OCI-LY3 (cell line): ENCODE results near the gene ERBB4.

Experiments used
- H2AFZ ChIP-seq: fragments of 200-600, 300-600 bp; shearing (Covaris generic); 2 replicates; pipeline ENCODE4 v1.6.0; 2014; ENCODE audit warnings: antibody characterized with exemption, low read depth, low read length
- H3K27ac ChIP-seq: fragments of 200-600, 300-600 bp; sonication (generic); 2 replicates; pipeline ENCODE4 v1.5.1; 2014; ENCODE audit warnings: mild to moderate bottlenecking, low read length, moderate library complexity, mixed read lengths
- H3K27me3 ChIP-seq: fragments of 200-600, 300-600 bp; sonication (generic); 2 replicates; pipeline ENCODE4 v1.6.1; 2014; ENCODE audit warnings: low read depth, low read length, mixed read lengths
- H3K36me3 ChIP-seq: fragments of 200-600, 300-600 bp; sonication (generic); replicated peaks from 2 replicates; pipeline ENCODE3; 2014; ENCODE audit warnings: low read depth, low read length, mixed read lengths
- H3K4me1 ChIP-seq: fragments of 300-600, 200-600 bp; sonication (generic); 2 replicates; pipeline ENCODE4 v1.6.1; 2014; ENCODE audit warnings: low read length, mixed read lengths
- H3K4me2 ChIP-seq: fragments of 200-600, 300-600 bp; sonication (generic); 2 replicates; pipeline ENCODE4 v1.6.1; 2014; ENCODE audit warnings: low read length, mixed read lengths
- H3K4me3 ChIP-seq: fragments of 300-600, 200-600 bp; sonication (generic); 2 replicates; pipeline ENCODE4 v1.5.1; 2014; ENCODE audit warnings: antibody characterized with exemption, mild to moderate bottlenecking, low read length, moderate library complexity
- H3K79me2 ChIP-seq: fragments of 300-600, 200-600 bp; shearing (Covaris generic); 2 replicates; pipeline ENCODE4 v1.6.1; 2014; ENCODE audit warnings: mild to moderate bottlenecking, low read length, mixed read lengths
- H3K9ac ChIP-seq: fragments of 300-600, 200-600 bp; shearing (Covaris generic); 2 replicates; pipeline ENCODE4 v1.6.0; 2014; ENCODE audit warnings: mild to moderate bottlenecking, low read length, moderate library complexity
- H3K9me3 ChIP-seq: fragments of 200-600, 300-600 bp; shearing (Covaris generic); 2 replicates; pipeline ENCODE4 v1.6.1; 2014; ENCODE audit warnings: low read length, mixed read lengths; ENCODE audit not compliant: insufficient read depth
- H4K20me1 ChIP-seq: fragments of 200-600, 300-600 bp; sonication (generic); 2 replicates; pipeline ENCODE4 v1.6.1; 2016; ENCODE audit warnings: low read length, mixed read lengths; ENCODE audit not compliant: insufficient read depth
- CTCF ChIP-seq: fragments of 200-600, 300-600 bp; sonication (generic); IDR thresholded peaks from 2 replicates; pipeline ENCODE4 v1.5.1; 2014; ENCODE audit warnings: antibody characterized with exemption, low read length, low read depth
- EZH2phosphoT487 ChIP-seq: fragments of 200-600 bp; shearing (Covaris generic); IDR thresholded peaks from 2 replicates; pipeline ENCODE4 v1.6.1; 2018; ENCODE audit warnings: antibody characterized with exemption, mixed run types, low read depth

ERBB4 gene

GRCh38 chr2:212076456-212076855 is 462.1 kb downstream of the ERBB4 start:
- Histone ChIP-seq H2AFZ (no peak overlapping the region), H3K27me3 (no peaks in the 10 kb centered on the region), H4K20me1 (no peaks in the 10 kb centered on the region), H3K4me1 (peaks cover 12% of the 10 kb centered on the region; the same call in 1 of the 2 replicates), H3K9ac (no peak overlapping the region), H3K27ac (no peak overlapping the region), H3K79me2 (no peaks in the 10 kb centered on the region), H3K36me3 (no peaks in the 10 kb centered on the region), H3K4me3 (no peak overlapping the region), H3K4me2 (no peak overlapping the region), H3K9me3 (no peaks in the 10 kb centered on the region)
- no peak for TF ChIP-seq EZH2phosphoT487
- no peak for TF ChIP-seq CTCF

- H3K27me3 ChIP-seq: no peaks in the 10 kb centered on the region
- H3K79me2 ChIP-seq: no peaks in the 10 kb centered on the region
- no peak overlapping the region for H2AFZ ChIP-seq
- H3K4me3 ChIP-seq: no peak overlapping the region
- H3K9ac ChIP-seq: no peak overlapping the region
- H3K27ac ChIP-seq: no peak overlapping the region
- no peak for TF ChIP-seq CTCF
- TF ChIP-seq EZH2phosphoT487: no peak
- no peaks in the 10 kb centered on the region for H3K36me3 ChIP-seq
- H3K9me3 ChIP-seq: no peaks in the 10 kb centered on the region
- peaks cover 12% of the 10 kb centered on the region; the same call in 1 of the 2 replicates for H3K4me1 ChIP-seq
- H4K20me1 ChIP-seq: no peaks in the 10 kb centered on the region
- no peak overlapping the region for H3K4me2 ChIP-seq
Observed at GRCh38 chr2:212073360-212073759, 465.2 kb downstream of the ERBB4 start.

- no peaks in the 10 kb centered on the region for H3K79me2 ChIP-seq
- H3K4me1 ChIP-seq: no peaks in the 10 kb centered on the region
- no peaks in the 10 kb centered on the region for H4K20me1 ChIP-seq
- H3K4me3 ChIP-seq: no peak overlapping the region
- no peak for TF ChIP-seq CTCF
- TF ChIP-seq EZH2phosphoT487: no peak
- no peak overlapping the region for H3K27ac ChIP-seq
- no peaks in the 10 kb centered on the region for H3K9me3 ChIP-seq
- H3K27me3 ChIP-seq: no peaks in the 10 kb centered on the region
- H3K9ac ChIP-seq: no peak overlapping the region
- no peak overlapping the region for H3K4me2 ChIP-seq
- H3K36me3 ChIP-seq: no peaks in the 10 kb centered on the region
- no peak overlapping the region for H2AFZ ChIP-seq
Observed at GRCh38 chr2:212066546-212066945, 472.1 kb downstream of the ERBB4 start.

GRCh38 chr2:212064318-212064717 is 474.3 kb downstream of the ERBB4 start:
- Histone ChIP-seq H3K79me2 (no peaks in the 10 kb centered on the region), H3K27ac (no peak overlapping the region), H3K9me3 (no peaks in the 10 kb centered on the region), H3K4me3 (no peak overlapping the region), H4K20me1 (no peaks in the 10 kb centered on the region), H3K4me2 (no peak overlapping the region), H3K27me3 (no peaks in the 10 kb centered on the region), H3K36me3 (no peaks in the 10 kb centered on the region), H2AFZ (no peak overlapping the region), H3K9ac (no peak overlapping the region), H3K4me1 (no peaks in the 10 kb centered on the region)
- no peak for TF ChIP-seq EZH2phosphoT487
